Pancreas (tissue), 10 donors: ENCODE data around the gene C9. TPM values are rescaled to one million over a fixed set of nuclear protein-coding genes. Genes with fewer than 3 reads are reported as not detected.

ENCODE experiments used
- ATAC-seq, 4 donors: fragments of 200-7000 bp; cut with Tn5 transposase; one replicate each; pipeline versions ENCODE4 v1.8.0 to v1.9.1; 2020; ENCODE audit warnings: mild to moderate bottlenecking in 4 of 4, moderate library complexity in 4 of 4
- DNase-seq, 6 donors: peaks; one replicate each; pipeline ENCODE4 v3.0.0-alpha.2; 2020
- FAIRE-seq: peaks from 2 replicates; lab custom pipeline; 2012; peaks lifted over from hg19 to GRCh38; lab: Jason Lieb, UNC
- H3K27ac ChIP-seq, 4 donors: fragments of 200-600 bp; sonication (generic); 1 replicate in 3 of 4; 2 replicates in 1 of 4; pipeline versions ENCODE4 v1.5.0 to v1.8.0; 2020
- H3K27me3 ChIP-seq, 4 donors: fragments of 200-600 bp; one replicate each; pipeline ENCODE4 v1.8.0; 2021
- H3K36me3 ChIP-seq, 3 donors: fragments of 200-600 bp; sonication (generic) in 1 of 3; one replicate each; pipeline versions ENCODE4 v1.5.0 to v1.8.0; 2020 to 2021
- H3K4me1 ChIP-seq, 3 donors: fragments of 200-600 bp; one replicate each; pipeline ENCODE4 v1.8.0; 2021
- H3K4me3 ChIP-seq, 4 donors: fragments of 200-600 bp; sonication (generic) in 2 of 4; one replicate each; pipeline versions ENCODE4 v1.5.0 to v1.8.0; 2020 to 2021
- H3K9me3 ChIP-seq, 4 donors: fragments of 200-600 bp; one replicate each; pipeline ENCODE4 v1.8.0; 2021
- CTCF ChIP-seq, 4 donors: fragments of 200-600 bp; sonication (generic) in 3 of 4; IDR thresholded peaks; one replicate each; pipeline versions ENCODE4 v1.5.0 to v1.8.0; 2021; ENCODE audit warnings: antibody characterized with exemption in 4 of 4
- WGBS, 2 donors: extraction: QIAGEN DNeasy Blood & Tissue Kit; methylation state at CpG; one replicate each; pipeline ENCODE4 v1.1.7; 2013; 5-methylcytosine and 5-hydroxymethylcytosine counted together
- intact Hi-C, 3 donors: fragments of 100-400 bp; cut with DNase I; formaldehyde crosslinking; loops; one replicate each; pipeline versions ENCODE4 v1.11.1 to v1.14.2; 2022
- polyA plus RNA-seq, 2 donors: library from polyadenylated mRNA; stranded (reverse); fragments of 200-250 nt; gene quantifications; one replicate each; pipeline ENCODE4 v1.2.3, GENCODE V29; 2013
- total RNA-seq, 6 donors: library from RNA; stranded (reverse); fragmentation: NEBNext Ultra II Directional in 4 of 6; extraction: Animal tissue kit (Norgen Biotek cat#: 25700) in 4 of 6; gene quantifications; one replicate each; pipeline versions ENCODE4 v1.2.1 to v1.2.4, GENCODE V29; 2021 to 2023
- donor health status: healthy with polysubstance abuse.
- donor health status: DM: no; HTN: no; CAD: no; lungs with moderate emphysema.
- donor health status: DM: no; HTN: no; CAD: no.
- donor health status: control.
- donor health status: control.
- donor health status: Bipolar disorder and iron deficiency.
- donor health status: DM: yes; HTN: yes; CAD: no.
- donor health status: DM: no; HTN: no; CAD: no.
- donor health status: DM: no; HTN: no; CAD: no.
- donor health status: DM: yes; HTN: yes; CAD: no.

Gene C9
- total and polyA plus RNA-seq, 8 donors = 0.82 TPM; not detected in 7

- no peak for TF ChIP-seq CTCF (IDR thresholded peaks at IDR 0.05)
- no peak for ATAC-seq
- H3K27ac ChIP-seq = no peak overlapping the region
- H3K27me3 ChIP-seq = no peaks in the 10 kb centered on the region
- H3K4me1 ChIP-seq = no peaks in the 10 kb centered on the region
- no peak overlapping the region for H3K4me3 ChIP-seq
- H3K36me3 ChIP-seq = no peaks in the 10 kb centered on the region
- no peaks in the 10 kb centered on the region for H3K9me3 ChIP-seq
- no peak for FAIRE-seq
- WGBS, 2 donors = 54 to 60% methylated on average over 4 of the region's 4 CpGs
- DNase-seq = no peak
- intact Hi-C loops = no loop called here
Measured at GRCh38 chr5:39315995-39316394, 48.3 kb downstream of the C9 start.

- intact Hi-C loops = no loop called here
- H3K4me3 ChIP-seq = no peak overlapping the region
- no peaks in the 10 kb centered on the region for H3K36me3 ChIP-seq
- no peak for FAIRE-seq
- no peaks in the 10 kb centered on the region for H3K9me3 ChIP-seq
- no peak for DNase-seq
- H3K27me3 ChIP-seq = no peaks in the 10 kb centered on the region
- H3K27ac ChIP-seq = no peak overlapping the region
- WGBS, 2 donors = 61 to 78% methylated on average over 1 of the region's 1 CpG
- no peaks in the 10 kb centered on the region for H3K4me1 ChIP-seq
- ATAC-seq = no peak
- TF ChIP-seq CTCF (IDR thresholded peaks at IDR 0.05) = no peak
Measured at GRCh38 chr5:39314591-39314990, 49.7 kb downstream of the C9 start.

- no peak overlapping the region for H3K27ac ChIP-seq
- TF ChIP-seq CTCF (IDR thresholded peaks at IDR 0.05) = no peak
- no peaks in the 10 kb centered on the region for H3K4me1 ChIP-seq
- H3K27me3 ChIP-seq = no peaks in the 10 kb centered on the region
- H3K36me3 ChIP-seq = no peaks in the 10 kb centered on the region
- WGBS, 2 donors = 72 to 76% methylated on average over 1 of the region's 1 CpG
- ATAC-seq (no peak), FAIRE-seq (no peak), DNase-seq (no peak)
- no peaks in the 10 kb centered on the region for H3K9me3 ChIP-seq
- H3K4me3 ChIP-seq = no peak overlapping the region
- intact Hi-C loops = no loop called here
Measured at GRCh38 chr5:39309534-39309933, 54.8 kb downstream of the C9 start.

- H3K36me3 ChIP-seq = no peaks in the 10 kb centered on the region
- DNase-seq = no peak
- H3K27ac ChIP-seq = no peak overlapping the region
- no peak for FAIRE-seq
- TF ChIP-seq CTCF (IDR thresholded peaks at IDR 0.05) = no peak
- intact Hi-C loops = no loop called here
- no peaks in the 10 kb centered on the region for H3K9me3 ChIP-seq
- no peak for ATAC-seq
- no peaks in the 10 kb centered on the region for H3K4me1 ChIP-seq
- H3K4me3 ChIP-seq = no peak overlapping the region
- no peaks in the 10 kb centered on the region for H3K27me3 ChIP-seq
- 67 to 89% methylated on average over 1 of the region's 1 CpG for WGBS, 2 donors
Measured at GRCh38 chr5:39302472-39302871, 61.8 kb downstream of the C9 start.

- Histone ChIP-seq H3K27me3 (no peaks in the 10 kb centered on the region), H3K36me3 (no peaks in the 10 kb centered on the region), H3K4me1 (no peaks in the 10 kb centered on the region), H3K4me3 (no peak overlapping the region), H3K27ac (no peak overlapping the region), H3K9me3 (no peaks in the 10 kb centered on the region)
- intact Hi-C loops = no loop called here
- ATAC-seq (no peak), FAIRE-seq (no peak), DNase-seq (no peak)
- TF ChIP-seq CTCF (IDR thresholded peaks at IDR 0.05) = no peak
Measured at GRCh38 chr5:39301406-39301805, 62.9 kb downstream of the C9 start.
